AG04450 (cell line): ENCODE measurements around the gene EVA1A. TPM values are rescaled to one million over a fixed set of nuclear protein-coding genes. Genes with fewer than 3 reads are reported as not detected.
"Not testable (repeated sequence)": the region's sequence is repeated elsewhere in the genome, so short reads cannot be mapped to it uniquely, and the experiment has no call there.

Experiments used
- CTCF ChIA-PET: fragments of 300-600, 350-600 bp; formaldehyde crosslinking; extraction: SDS; loops from one replicate; lab custom pipeline; 2022; ENCODE audit warnings: antibody characterized with exemption, inconsistent platforms; lab: Charles Lee
- POLR2A ChIA-PET: fragments of 350-600 bp; formaldehyde crosslinking; extraction: SDS; loops from one replicate; lab custom pipeline; 2021; ENCODE audit warnings: antibody characterized with exemption, inconsistent platforms; lab: Yijun Ruan, JAX
- DNase-seq: peaks from one replicate; pipeline ENCODE4 v3.0.0-alpha.2; 2011; ENCODE audit warnings: low read depth, low spot score
- H3K27ac ChIP-seq: one replicate; pipeline ENCODE4 v1.5.1; 2012; ENCODE audit warnings: low read depth, low read length, control low read depth
- H3K27me3 ChIP-seq: one replicate; pipeline ENCODE4 v1.6.0; 2012; ENCODE audit warnings: low read length; ENCODE audit not compliant: control insufficient read depth, insufficient read depth
- H3K4me3 ChIP-seq: 2 replicates; pipeline ENCODE4 v1.5.1; 2011; ENCODE audit warnings: mild to moderate bottlenecking, low read depth, low read length, control low read depth
- H3K9me3 ChIP-seq: 2 replicates; pipeline ENCODE4 v1.5.1; 2012; ENCODE audit warnings: low read length; ENCODE audit not compliant: control insufficient read depth, insufficient read depth
- CTCF ChIP-seq: IDR thresholded peaks from 2 replicates; pipeline ENCODE4 v1.5.1; 2011; ENCODE audit warnings: low read depth, low read length, control low read depth, inconsistent platforms
- polyA plus RNA-seq: library from polyadenylated mRNA; depleted of rRNA; stranded (reverse); fragments of >200 nt; gene quantifications from 2 replicates; pipeline ENCODE4 v1.2.3, GENCODE V29; 2011

Gene EVA1A
- polyA plus RNA-seq, 1 experiment, result 22.8 TPM

DNA sequence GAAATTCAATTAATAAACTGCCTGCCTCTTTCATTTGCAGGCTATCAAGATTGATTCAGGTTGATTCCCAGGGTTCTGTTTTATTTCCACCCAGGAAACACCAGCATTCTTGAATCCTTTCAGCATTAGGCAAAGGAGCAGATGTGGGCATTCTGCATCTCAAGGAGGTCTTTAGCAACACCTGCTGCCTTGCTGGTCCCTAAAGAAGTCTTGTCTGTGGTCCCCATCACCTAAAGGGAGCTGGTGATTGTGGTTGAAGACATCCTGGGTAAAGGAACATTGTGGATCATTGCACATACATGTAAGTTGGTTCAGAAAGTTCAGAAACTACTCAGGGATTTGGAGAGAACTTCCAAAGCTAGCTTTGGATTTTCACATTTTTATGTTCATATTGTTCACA is 78.3 kb downstream of the EVA1A start:
- H3K4me3 ChIP-seq, result no peak overlapping the region
- no peak overlapping the region for H3K27ac ChIP-seq
- no peaks in the 10 kb centered on the region for H3K27me3 ChIP-seq
- DNase-seq, result no peak
- H3K9me3 ChIP-seq, result no peaks in the 10 kb centered on the region
- ChIA-PET CTCF (interaction anchor here (0.6 to 2.3 kb wide), 6 partner anchors 10 to 792 kb away, joined by 3 to 9 read pairs (median 4); no protein-coding TSS in a partner anchor), POLR2A (no interaction called here)
- no peak for TF ChIP-seq CTCF

- ChIA-PET POLR2A (no interaction called here), CTCF (interaction anchor here (0.6 to 2.3 kb wide), 7 partner anchors 9 to 340 kb away, joined by 3 to 9 read pairs (median 3); no protein-coding TSS in a partner anchor)
- TF ChIP-seq CTCF, result peak; percentile 61
- no peak for DNase-seq
- H3K27ac ChIP-seq, result no peak overlapping the region
- no peaks in the 10 kb centered on the region for H3K9me3 ChIP-seq
- H3K27me3 ChIP-seq, result no peaks in the 10 kb centered on the region
- H3K4me3 ChIP-seq, result no peak overlapping the region
Measured at GRCh38 chr2:75480971-75481836, 79.5 kb downstream of the EVA1A start.

- CTCF ChIA-PET, result interaction anchor here (0.8 to 4.7 kb wide), 5 partner anchors 11 to 150 kb away, joined by 3 to 23 read pairs (median 4); no protein-coding TSS in a partner anchor
- H3K4me3 ChIP-seq, POLR2A ChIA-PET, H3K27me3 ChIP-seq, H3K9me3 ChIP-seq, DNase-seq, H3K27ac ChIP-seq: not testable (repeated sequence)
Measured at GRCh38 chr2:75477696-75478095, 83.0 kb downstream of the EVA1A start.

DNA sequence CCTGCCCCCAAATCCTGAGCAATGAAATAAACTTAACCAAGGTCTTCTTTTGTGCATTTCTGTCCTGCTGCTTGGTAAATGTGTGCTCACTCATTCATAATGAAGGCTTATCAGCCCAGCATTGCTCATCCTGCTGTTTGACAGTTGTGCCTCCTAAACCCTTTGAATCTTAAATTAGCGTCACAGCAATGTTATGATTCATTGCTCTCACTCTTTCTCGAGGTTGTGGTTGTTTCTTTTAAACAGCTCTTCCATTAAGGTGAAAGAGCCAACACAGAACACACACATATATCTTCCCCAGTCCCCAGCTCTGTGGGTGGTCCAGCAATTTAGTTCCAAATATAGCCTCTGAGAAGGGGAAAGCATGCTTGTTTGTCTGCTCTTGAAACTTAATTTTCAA is 84.0 kb downstream of the EVA1A start:
- H3K4me3 ChIP-seq, result no peak overlapping the region
- no peaks in the 10 kb centered on the region for H3K9me3 ChIP-seq
- POLR2A ChIA-PET, result interaction anchor here (0.6 kb wide), 1 partner anchor 811 kb away, joined by 3 read pairs; no protein-coding TSS in a partner anchor
- no peak for TF ChIP-seq CTCF
- no peak overlapping the region for H3K27ac ChIP-seq
- CTCF ChIA-PET, result interaction anchor here (1.6 to 4.7 kb wide), 2 partner anchors 133 to 151 kb away, joined by 4 to 23 read pairs; no protein-coding TSS in a partner anchor
- H3K27me3 ChIP-seq, result no peaks in the 10 kb centered on the region
- no peak for DNase-seq

- no peak overlapping the region for H3K4me3 ChIP-seq
- ChIA-PET POLR2A (no interaction called here), CTCF (interaction anchor here (1.3 to 4.7 kb wide), 2 partner anchors 11 to 133 kb away, joined by 8 to 23 read pairs; no protein-coding TSS in a partner anchor)
- H3K27ac ChIP-seq, result no peak overlapping the region
- TF ChIP-seq CTCF, result no peak
- no peaks in the 10 kb centered on the region for H3K27me3 ChIP-seq
- no peaks in the 10 kb centered on the region for H3K9me3 ChIP-seq
- no peak for DNase-seq
Measured at GRCh38 chr2:75475976-75476375, 84.8 kb downstream of the EVA1A start.
